ENCODE results near the gene TBC1D10B.

- TF ChIP-seq CTCF (IDR thresholded peaks at IDR 0.05) (no peak), POLR2A (IDR thresholded peaks at IDR 0.05) (no peak)
Measured at GRCh38 chr16:30380803-30381208, 10.5 kb upstream of the TBC1D10B start.
